ENCODE data around the gene PPP1R10.
"Not testable (repeated sequence)": the region's sequence is repeated elsewhere in the genome, so short reads cannot be mapped to it uniquely, and the experiment has no call there.

Gene PPP1R10

GRCh38 chr6:30616811-30617564 lies at the start of gene PPP1R10:
PPP1R10 (minus strand) TSS chr6:30617243; CDS start chr6:30609944, 7,299 bp downstream.
- DNase-seq (ENCODE audit: low read depth), result peak; percentile 99

GRCh38 chr6:30666300-30666699 lies 49.3 kb upstream of the PPP1R10 start:
- peak; percentile 52 for DNase-seq (ENCODE audit: low read depth)

GRCh38 chr6:30664994-30665767 lies 48.1 kb upstream of the PPP1R10 start:
- DNase-seq (ENCODE audit: low read depth), result no peak

- DNase-seq (ENCODE audit: low read depth), result not testable (repeated sequence)
These were observed 40.9 kb upstream of the PPP1R10 start for GRCh38 chr6:30657922-30658321.

GRCh38 chr6:30657454-30657853 lies 40.4 kb upstream of the PPP1R10 start:
- no peak for DNase-seq (ENCODE audit: low read depth)

- DNase-seq (ENCODE audit: low read depth), result no peak
These were observed 39.5 kb upstream of the PPP1R10 start for GRCh38 chr6:30656513-30656912.

- no peak for DNase-seq (ENCODE audit: low read depth)
These were observed 38.7 kb upstream of the PPP1R10 start for GRCh38 chr6:30655743-30656094.

- DNase-seq (ENCODE audit: low read depth), result no peak
These were observed 38.0 kb upstream of the PPP1R10 start for GRCh38 chr6:30654798-30655742.

- no peak for DNase-seq (ENCODE audit: low read depth)
These were observed 34.1 kb upstream of the PPP1R10 start for GRCh38 chr6:30651143-30651542.

- DNase-seq (ENCODE audit: low read depth), result peak; percentile 66
These were observed 30.4 kb upstream of the PPP1R10 start for GRCh38 chr6:30647242-30648116.

GRCh38 chr6:30646450-30647241 lies 29.6 kb upstream of the PPP1R10 start, which contains the start of gene C6orf136:
C6orf136 (plus strand) TSS chr6:30647133; CDS start chr6:30647232, 99 bp downstream.
- DNase-seq (ENCODE audit: low read depth), result peak; percentile 91

- no peak for DNase-seq (ENCODE audit: low read depth)
These were observed 28.9 kb upstream of the PPP1R10 start for GRCh38 chr6:30645989-30646388.

- DNase-seq (ENCODE audit: low read depth), result no peak
These were observed 27.7 kb upstream of the PPP1R10 start for GRCh38 chr6:30644769-30645168.

GRCh38 chr6:30643656-30644055 lies 26.6 kb upstream of the PPP1R10 start:
- DNase-seq (ENCODE audit: low read depth), result no peak

GRCh38 chr6:30641048-30641447 lies 24.0 kb upstream of the PPP1R10 start:
- no peak for DNase-seq (ENCODE audit: low read depth)

GRCh38 chr6:30640481-30640880 lies 23.4 kb upstream of the PPP1R10 start:
- no peak for DNase-seq (ENCODE audit: low read depth)

- DNase-seq (ENCODE audit: low read depth), result no peak
These were observed 18.8 kb upstream of the PPP1R10 start for GRCh38 chr6:30635834-30636233.

- DNase-seq (ENCODE audit: low read depth), result peak; percentile 81
These were observed 9.7 kb upstream of the PPP1R10 start, which contains the start of gene ATAT1 for GRCh38 chr6:30626484-30627366. ATAT1 (plus strand) TSS chr6:30626874.

- no peak for DNase-seq (ENCODE audit: low read depth)
These were observed 8.5 kb upstream of the PPP1R10 start for GRCh38 chr6:30625511-30625910.
